GM19035 (cell line): ENCODE data around the gene ZBTB7C.

Experiments
- ATAC-seq: cut with Tn5 transposase; IDR thresholded peaks from one replicate; pipeline ENCODE4 v1.9.1; 2021; ENCODE audit not compliant: unreplicated experiment

Gene ZBTB7C

GRCh38 chr18:48100651-48101165 lies 308.5 kb downstream of the ZBTB7C start:
- no peak for ATAC-seq

- no peak for ATAC-seq
Observed at GRCh38 chr18:48100165-48100575, 309.0 kb downstream of the ZBTB7C start.

GRCh38 chr18:48099481-48100164 lies 309.6 kb downstream of the ZBTB7C start:
- ATAC-seq = no peak

- ATAC-seq = no peak
Observed at GRCh38 chr18:48098538-48098937, 310.6 kb downstream of the ZBTB7C start.

- no peak for ATAC-seq
Observed at GRCh38 chr18:48098007-48098406, 311.2 kb downstream of the ZBTB7C start.

- ATAC-seq = no peak
Observed at GRCh38 chr18:48095726-48096125, 313.5 kb downstream of the ZBTB7C start.

GRCh38 chr18:48093104-48093503 lies 316.1 kb downstream of the ZBTB7C start:
- ATAC-seq = no peak

- no peak for ATAC-seq
Observed at GRCh38 chr18:48091869-48092497, 317.2 kb downstream of the ZBTB7C start.

- ATAC-seq = no peak
Observed at GRCh38 chr18:48090702-48091101, 318.5 kb downstream of the ZBTB7C start.

GRCh38 chr18:48090021-48090420 lies 319.2 kb downstream of the ZBTB7C start:
- ATAC-seq = no peak

- no peak for ATAC-seq
Observed at GRCh38 chr18:48085781-48086487, 323.2 kb downstream of the ZBTB7C start.

GRCh38 chr18:48084858-48085257 lies 324.3 kb downstream of the ZBTB7C start:
- ATAC-seq = no peak

GRCh38 chr18:48084041-48084757 lies 325.0 kb downstream of the ZBTB7C start:
- no peak for ATAC-seq

GRCh38 chr18:48080546-48080945 lies 328.6 kb downstream of the ZBTB7C start:
- no peak for ATAC-seq

- no peak for ATAC-seq
Observed at GRCh38 chr18:48079885-48080284, 329.3 kb downstream of the ZBTB7C start.

- no peak for ATAC-seq
Observed at GRCh38 chr18:48078448-48078847, 330.7 kb downstream of the ZBTB7C start.

GRCh38 chr18:48077291-48077690 lies 331.9 kb downstream of the ZBTB7C start:
- ATAC-seq = no peak

- no peak for ATAC-seq
Observed at GRCh38 chr18:48076461-48076860, 332.7 kb downstream of the ZBTB7C start.

- no peak for ATAC-seq
Observed at GRCh38 chr18:48075707-48076093, 333.5 kb downstream of the ZBTB7C start.

- no peak for ATAC-seq
Observed at GRCh38 chr18:48074929-48075706, 334.1 kb downstream of the ZBTB7C start.
